SK-N-SH (cell line): ENCODE results near the gene AFF3. TPM values are rescaled to one million over a fixed set of nuclear protein-coding genes. Genes with fewer than 3 reads are reported as not detected.

ENCODE experiments used
- CTCF ChIA-PET: fragments of 300-600, 350-600 bp; formaldehyde crosslinking; extraction: SDS; loops from one replicate; lab custom pipeline; 2021; lab: Yijun Ruan, JAX
- POLR2A ChIA-PET: fragments of 350-600 bp; sonication (Branson Sonifier 250); formaldehyde crosslinking; extraction: SDS; loops from one replicate; lab custom pipeline; 2020; ENCODE audit warnings: antibody characterized with exemption, inconsistent platforms; lab: Yijun Ruan, JAX
- DNase-seq: peaks from one replicate; pipeline ENCODE4 v3.0.0; 2012
- H2AFZ ChIP-seq: fragments of 200-600 bp; sonication (generic); 2 replicates; pipeline ENCODE4 v1.8.1; 2016; ENCODE audit warnings: antibody characterized with exemption, mild to moderate bottlenecking, low read depth
- H3F3A ChIP-seq: fragments of 200-600 bp; sonication (generic); replicated peaks from 2 replicates; pipeline ENCODE3; 2016; ENCODE audit warnings: antibody characterized with exemption, mild to moderate bottlenecking; ENCODE audit not compliant: insufficient read depth
- H3K27ac ChIP-seq, 2 experiments: fragments of 200-500 bp in 1 of 2; fragments of 200-600 bp in 1 of 2; sonication (Bioruptor generic) in 1 of 2; sonication (generic), shearing (Covaris generic) in 1 of 2; 2 replicates each; pipeline versions ENCODE4 v1.5.1 to v1.6.1; 2014 to 2016; ENCODE audit warnings: low read depth in 2 of 2, inconsistent platforms in 1 of 2, low read length in 1 of 2, mild to moderate bottlenecking in 1 of 2, mixed read lengths in 1 of 2
- H3K27me3 ChIP-seq: fragments of 200-600 bp; sonication (generic), shearing (Covaris generic); 2 replicates; pipeline ENCODE4 v1.6.1; 2016; ENCODE audit warnings: mixed run types; ENCODE audit not compliant: insufficient read depth
- H3K36me3 ChIP-seq, 2 experiments: fragments of 200-500 bp in 1 of 2; fragments of 200-600 bp in 1 of 2; sonication (Bioruptor generic) in 1 of 2; sonication (generic) in 1 of 2; replicated peaks in 1 of 2; 2 replicates each; pipeline versions ENCODE3 to v1.5.1; 2014 to 2016; ENCODE audit warnings: low read length in 1 of 2, mild to moderate bottlenecking in 1 of 2; ENCODE audit not compliant: insufficient read depth in 2 of 2, control insufficient read depth in 1 of 2
- H3K4me1 ChIP-seq, 2 experiments: fragments of 200-500 bp in 1 of 2; fragments of 200-600 bp in 1 of 2; sonication (Bioruptor generic) in 1 of 2; sonication (generic), shearing (Covaris generic) in 1 of 2; 2 replicates each; pipeline versions ENCODE4 v1.5.1 to v1.6.1; 2014 to 2016; ENCODE audit warnings: low read depth in 1 of 2, low read length in 1 of 2, mixed run types in 1 of 2; ENCODE audit not compliant: insufficient read depth in 2 of 2, control insufficient read depth in 1 of 2
- H3K4me2 ChIP-seq: fragments of 200-600 bp; sonication (generic), shearing (Covaris generic); 2 replicates; pipeline ENCODE4 v1.6.1; 2017; ENCODE audit warnings: mixed run types
- H3K4me3 ChIP-seq, 2 experiments: fragments of 200-500 bp in 1 of 2; fragments of 200-600 bp in 1 of 2; sonication (Bioruptor generic) in 1 of 2; sonication (generic), shearing (Covaris generic) in 1 of 2; 2 replicates each; pipeline versions ENCODE4 v1.5.1 to v1.8.1; 2014 to 2016; ENCODE audit warnings: low read depth in 2 of 2, inconsistent platforms in 1 of 2, low read length in 1 of 2, mild to moderate bottlenecking in 1 of 2, mixed read lengths in 1 of 2, moderate library complexity in 1 of 2
- H3K79me2 ChIP-seq: fragments of 200-600 bp; sonication (generic); 2 replicates; pipeline ENCODE4 v1.8.1; 2017; ENCODE audit warnings: mild to moderate bottlenecking; ENCODE audit not compliant: insufficient read depth
- H3K9ac ChIP-seq: fragments of 200-600 bp; sonication (generic); 2 replicates; pipeline ENCODE4 v1.6.1; 2017; ENCODE audit warnings: mixed run types
- H3K9me2 ChIP-seq: fragments of 200-600 bp; sonication (generic); 2 replicates; pipeline ENCODE4 v1.6.1; 2017; ENCODE audit warnings: mixed run types
- H3K9me3 ChIP-seq: fragments of 200-600 bp; sonication (generic); 2 replicates; pipeline ENCODE4 v1.6.1; 2017; ENCODE audit warnings: mixed run types, mild to moderate bottlenecking, moderate library complexity
- H4K20me1 ChIP-seq: fragments of 200-600 bp; sonication (generic); 2 replicates; pipeline ENCODE4 v1.6.1; 2017; ENCODE audit warnings: mild to moderate bottlenecking, mixed run types; ENCODE audit not compliant: insufficient read depth
- CHD2 ChIP-seq: fragments of 150-350 bp; IDR thresholded peaks from 2 replicates; pipeline ENCODE4 v1.6.1; 2018; ENCODE audit warnings: low read length; ENCODE audit not compliant: partially characterized antibody
- EP300 ChIP-seq, 2 experiments: IDR thresholded peaks; 2 replicates each; pipeline versions ENCODE4 v1.4.0 to v1.6.1; 2012; ENCODE audit warnings: borderline replicate concordance in 1 of 2, low read depth in 1 of 2, low read length in 1 of 2
- EZH2phosphoT487 ChIP-seq: fragments of 200-600 bp; sonication (generic); IDR thresholded peaks from 2 replicates; pipeline ENCODE4 v1.6.1; 2017; ENCODE audit warnings: low read depth, mixed run types, mild to moderate bottlenecking, antibody characterized with exemption, moderate library complexity, borderline replicate concordance
- FOSL2 ChIP-seq: IDR thresholded peaks from 2 replicates; pipeline ENCODE4 v1.4.0; 2012; ENCODE audit warnings: low read depth, mild to moderate bottlenecking, moderate library complexity, borderline replicate concordance
- FOXJ3 ChIP-seq: sonication (generic); formaldehyde crosslinking; IDR thresholded peaks from 2 replicates; pipeline ENCODE4 v1.5.1; 2020; ENCODE audit warnings: mild to moderate bottlenecking, missing genetic modification reagents
- FOXM1 ChIP-seq: IDR thresholded peaks from 2 replicates; pipeline ENCODE4 v1.4.0; 2012; ENCODE audit warnings: low read depth, mild to moderate bottlenecking
- GABPA ChIP-seq: IDR thresholded peaks from 2 replicates; pipeline ENCODE4 v1.4.0; 2012; ENCODE audit warnings: low read depth, mild to moderate bottlenecking
- IRF3 ChIP-seq: fragments of 150-350 bp; IDR thresholded peaks from 2 replicates; pipeline ENCODE4 v1.6.1; 2016; ENCODE audit warnings: mild to moderate bottlenecking, low read depth, low read length
- JUND ChIP-seq: IDR thresholded peaks from 2 replicates; pipeline ENCODE4 v1.4.0; 2012
- MEF2A ChIP-seq: IDR thresholded peaks from 2 replicates; pipeline ENCODE4 v1.4.0; 2012; ENCODE audit warnings: low read depth, borderline replicate concordance
- NFIC ChIP-seq: IDR thresholded peaks from 2 replicates; pipeline ENCODE4 v1.4.0; 2012; ENCODE audit warnings: borderline replicate concordance
- NRF1 ChIP-seq: IDR thresholded peaks from 2 replicates; pipeline ENCODE4 v1.6.1; 2012; ENCODE audit warnings: low read depth, mild to moderate bottlenecking, low read length
- POLR2AphosphoS5 ChIP-seq: IDR thresholded peaks from 2 replicates; pipeline ENCODE4 v1.6.1; 2012; ENCODE audit warnings: low read depth, low read length
- RFX5 ChIP-seq: IDR thresholded peaks from 2 replicates; pipeline ENCODE4 v1.6.1; 2012; ENCODE audit warnings: mild to moderate bottlenecking, improper control_type of control experiment, low read length
- SIN3A ChIP-seq: IDR thresholded peaks from 2 replicates; pipeline ENCODE4 v1.6.1; 2012; ENCODE audit warnings: low read depth, mild to moderate bottlenecking, low read length, moderate library complexity, borderline replicate concordance
- TAF1 ChIP-seq: IDR thresholded peaks from 2 replicates; pipeline ENCODE4 v1.6.1; 2012; ENCODE audit warnings: low read depth, mild to moderate bottlenecking, low read length, moderate library complexity, borderline replicate concordance
- USF1 ChIP-seq: IDR thresholded peaks from 2 replicates; pipeline ENCODE4 v1.4.0; 2012; ENCODE audit warnings: low read depth, borderline replicate concordance
- USF2 ChIP-seq: fragments of 150-350 bp; IDR thresholded peaks from 2 replicates; pipeline ENCODE4 v1.6.1; 2017; ENCODE audit warnings: antibody characterized with exemption, low read length, low read depth, borderline replicate concordance
- WGBS: methylation state at CpG from one replicate; pipeline ENCODE4 v1.1.6; 2017; ENCODE audit warnings: low lambda C conversion rate; 5-methylcytosine and 5-hydroxymethylcytosine counted together
- polyA plus RNA-seq, 3 experiments: library from polyadenylated mRNA; depleted of rRNA; stranded (reverse); fragments of >200 nt; gene quantifications; 2 replicates each; pipeline ENCODE4 v1.2.3, GENCODE V29; 2012

AFF3 gene
- polyA plus RNA-seq, 1 of the 3 experiments (the other 2 are of a cell fraction), result 0.36 TPM

GRCh38 chr2:99624677-99625076, 517.7 kb downstream of the AFF3 start:
- Histone ChIP-seq H3K9me2 (no peaks in the 10 kb centered on the region), H3K9me3 (no peaks in the 10 kb centered on the region), H2AFZ (no peak overlapping the region), H3K4me2 (no peak overlapping the region), H3K79me2 (no peaks in the 10 kb centered on the region), H3K36me3 (no peaks in the 10 kb centered on the region), H4K20me1 (no peaks in the 10 kb centered on the region), H3F3A (no peaks in the 10 kb centered on the region), H3K4me3 (no peak overlapping the region), H3K27ac (no peak overlapping the region), H3K9ac (no peak overlapping the region), H3K27me3 (no peaks in the 10 kb centered on the region), H3K4me1 (peaks cover 0 to 12% of the 10 kb centered on the region in 2 experiments; a peak in 1 of 4 replicates)
- WGBS, result 67% methylated on average over 9 of the region's 10 CpGs
- CTCF ChIA-PET, result no interaction called here
- POLR2A ChIA-PET, result no interaction called here
- no peak for DNase-seq
- TF ChIP-seq FOXM1, result no peak
- TF ChIP-seq FOXJ3 (CRISPR knock-in tag), result no peak
- TF ChIP-seq MEF2A, result no peak
- TF ChIP-seq RFX5, result no peak
- TF ChIP-seq USF2, result no peak
- TF ChIP-seq NRF1, result no peak
- no peak for TF ChIP-seq FOSL2
- no peak for TF ChIP-seq EP300 (IDR thresholded peaks at IDR 0.05; ENCODE audit: borderline replicate concordance in 1 of 2, low read depth in 1 of 2, low read length in 1 of 2)
- no peak for TF ChIP-seq TAF1
- TF ChIP-seq POLR2AphosphoS5, result no peak
- TF ChIP-seq JUND, result no peak
- TF ChIP-seq CHD2, result no peak
- no peak for TF ChIP-seq SIN3A
- TF ChIP-seq NFIC, result no peak
- TF ChIP-seq GABPA, result no peak
- TF ChIP-seq EZH2phosphoT487, result no peak
- TF ChIP-seq IRF3, result no peak
- TF ChIP-seq USF1, result no peak
